Prostate gland (tissue), 2 donors: ENCODE measurements around the gene LIMCH1. TPM values are rescaled to one million over a fixed set of nuclear protein-coding genes. Genes with fewer than 3 reads are reported as not detected.

Source experiments
- DNase-seq: peaks from one replicate; pipeline ENCODE4 v3.0.0-alpha.2; 2019; ENCODE audit warnings: low spot score
- H3K27ac ChIP-seq, 2 donors: fragments of 200-600 bp; sonication (generic); 2 replicates each; pipeline ENCODE4 v1.5.1; 2017 to 2019
- H3K27me3 ChIP-seq: fragments of 200-600 bp; sonication (generic); replicated peaks from 2 replicates; pipeline ENCODE4 v1.5.1; 2019; ENCODE audit not compliant: insufficient read depth
- H3K36me3 ChIP-seq, 2 donors: fragments of 200-600 bp; sonication (generic); 1 replicate in 1 of 2; 2 replicates in 1 of 2; pipeline versions ENCODE4 v1.5.1 to v1.8.1; 2017 to 2019
- H3K4me1 ChIP-seq: fragments of 200-600 bp; sonication (generic); replicated peaks from 2 replicates; pipeline ENCODE4 v1.5.1; 2019
- H3K4me3 ChIP-seq, 2 donors: fragments of 200-600 bp; sonication (generic); 2 replicates each; pipeline ENCODE4 v1.5.1; 2017 to 2019
- H3K9me3 ChIP-seq: fragments of 200-600 bp; sonication (generic); 2 replicates; pipeline ENCODE4 v1.5.1; 2017
- POLR2A ChIP-seq: fragments of 450-650 bp; IDR thresholded peaks from one replicate; pipeline ENCODE4 v1.6.1; 2016; ENCODE audit warnings: antibody characterized with exemption, mild to moderate bottlenecking
- POLR2AphosphoS5 ChIP-seq: sonication (generic); formaldehyde crosslinking; IDR thresholded peaks from one replicate; pipeline ENCODE4 v1.6.1; 2017; ENCODE audit warnings: antibody characterized with exemption
- whole genome bisulfite sequencing: methylation state at CpG from one replicate; pipeline ENCODE4 v1.1.5; 2018; 5-methylcytosine and 5-hydroxymethylcytosine counted together
- intact Hi-C: fragments of 100-400 bp; cut with DNase I; formaldehyde crosslinking; loops from one replicate; pipeline ENCODE4 v1.14.2; 2022
- total RNA-seq, 2 donors: library from RNA; depleted of rRNA; stranded (reverse); fragments of >200 nt; gene quantifications; one replicate each; pipeline ENCODE4 v1.1.0, GENCODE V29; 2016
- TF ChIP-seq, protein P1 (sequence below), 4 experiments: fragments of 200-600 bp in 2 of 4; fragments of 450-650 bp in 2 of 4; sonication (generic) in 2 of 4; IDR thresholded peaks; 1 replicate in 3 of 4; 2 replicates in 1 of 4; pipeline ENCODE4 v1.5.1; 2016 to 2019; ENCODE audit warnings: antibody characterized with exemption in 4 of 4, mild to moderate bottlenecking in 2 of 4, moderate library complexity in 2 of 4

LIMCH1 gene
- total RNA-seq, 2 donors from 2014 or later: 62.8 to 102 TPM

DNA sequence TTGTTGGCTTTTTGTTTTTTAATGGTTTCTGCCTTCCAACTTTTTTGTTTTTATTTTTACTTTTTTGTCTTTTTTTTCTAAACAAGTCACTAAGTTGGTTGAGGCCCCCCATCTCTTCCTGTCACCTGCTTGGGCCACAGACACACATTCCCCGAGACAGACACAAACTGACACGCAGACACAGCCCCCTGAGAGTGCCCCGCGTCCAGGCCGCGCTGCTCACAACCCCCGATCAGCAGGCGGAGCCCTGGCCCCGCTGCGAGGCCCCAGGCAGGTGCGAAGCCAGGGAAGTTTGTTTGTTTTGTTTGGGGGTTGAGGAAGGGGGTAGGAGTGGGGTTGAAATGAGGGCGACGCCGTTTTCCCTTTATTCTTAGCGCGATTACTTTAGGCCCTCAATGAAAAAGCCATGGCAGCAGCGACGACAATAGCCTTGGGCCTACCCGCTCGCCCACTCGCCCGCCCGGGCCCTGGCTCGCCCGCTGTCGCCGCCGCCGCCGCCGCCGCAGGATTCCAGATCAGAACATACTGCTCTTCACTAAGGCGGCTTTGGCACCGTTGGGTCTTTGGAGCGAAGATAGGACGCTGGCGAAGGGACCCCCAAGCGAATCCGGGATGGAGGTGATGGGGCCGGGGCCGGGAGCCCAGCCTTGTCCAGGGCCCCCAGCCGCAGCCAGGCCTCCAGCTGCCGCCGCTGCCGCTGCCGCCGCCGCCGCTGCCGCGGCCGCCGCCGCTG, 207.5 kb downstream of the LIMCH1 start:
- H3K4me1 ChIP-seq: no peaks in the 10 kb centered on the region
- intact Hi-C loops: no loop called here
- H3K4me3 ChIP-seq: no peak overlapping the region
- H3K27me3 ChIP-seq: peaks cover 44% of the 10 kb centered on the region
- no peak for TF ChIP-seq POLR2AphosphoS5
- TF ChIP-seq, protein P1, sequence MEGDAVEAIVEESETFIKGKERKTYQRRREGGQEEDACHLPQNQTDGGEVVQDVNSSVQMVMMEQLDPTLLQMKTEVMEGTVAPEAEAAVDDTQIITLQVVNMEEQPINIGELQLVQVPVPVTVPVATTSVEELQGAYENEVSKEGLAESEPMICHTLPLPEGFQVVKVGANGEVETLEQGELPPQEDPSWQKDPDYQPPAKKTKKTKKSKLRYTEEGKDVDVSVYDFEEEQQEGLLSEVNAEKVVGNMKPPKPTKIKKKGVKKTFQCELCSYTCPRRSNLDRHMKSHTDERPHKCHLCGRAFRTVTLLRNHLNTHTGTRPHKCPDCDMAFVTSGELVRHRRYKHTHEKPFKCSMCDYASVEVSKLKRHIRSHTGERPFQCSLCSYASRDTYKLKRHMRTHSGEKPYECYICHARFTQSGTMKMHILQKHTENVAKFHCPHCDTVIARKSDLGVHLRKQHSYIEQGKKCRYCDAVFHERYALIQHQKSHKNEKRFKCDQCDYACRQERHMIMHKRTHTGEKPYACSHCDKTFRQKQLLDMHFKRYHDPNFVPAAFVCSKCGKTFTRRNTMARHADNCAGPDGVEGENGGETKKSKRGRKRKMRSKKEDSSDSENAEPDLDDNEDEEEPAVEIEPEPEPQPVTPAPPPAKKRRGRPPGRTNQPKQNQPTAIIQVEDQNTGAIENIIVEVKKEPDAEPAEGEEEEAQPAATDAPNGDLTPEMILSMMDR (IDR thresholded peaks at IDR 0.05): no peak
- WGBS: 6% methylated on average over 38 of the region's 54 CpGs
- H3K9me3 ChIP-seq: no peaks in the 10 kb centered on the region
- no peak overlapping the region for H3K27ac ChIP-seq
- no peaks in the 10 kb centered on the region for H3K36me3 ChIP-seq
- DNase-seq: no peak

DNA sequence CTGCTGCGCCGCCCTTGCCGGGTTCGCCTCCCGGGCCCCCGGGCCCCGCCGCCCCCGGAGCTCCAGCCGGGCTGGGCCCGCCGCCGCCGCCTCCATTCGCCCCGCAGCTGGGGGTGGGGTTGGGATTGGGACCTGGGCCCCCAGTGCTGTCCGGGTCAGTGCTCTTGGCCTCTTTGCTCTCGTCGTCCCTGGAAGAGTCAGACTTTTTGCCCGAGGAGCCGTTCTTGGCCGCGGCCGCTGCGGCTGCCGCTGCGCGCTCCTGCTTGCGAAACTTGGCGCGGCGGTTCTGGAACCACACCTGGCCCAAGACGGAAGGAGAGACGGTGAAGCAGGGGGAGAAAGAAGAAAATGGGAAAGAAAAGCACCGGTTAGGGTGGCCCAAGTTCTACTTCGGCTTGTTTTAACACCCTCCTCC, 208.1 kb downstream of the LIMCH1 start:
- no peaks in the 10 kb centered on the region for H3K4me1 ChIP-seq
- no peak for DNase-seq
- intact Hi-C loops: no loop called here
- no peak overlapping the region for H3K4me3 ChIP-seq
- no peaks in the 10 kb centered on the region for H3K9me3 ChIP-seq
- no peak overlapping the region for H3K27ac ChIP-seq
- H3K36me3 ChIP-seq: no peaks in the 10 kb centered on the region
- TF ChIP-seq POLR2A: no peak
- TF ChIP-seq, protein P1 (IDR thresholded peaks at IDR 0.05): no peak
- TF ChIP-seq POLR2AphosphoS5: no peak
- WGBS: 6% methylated on average over 33 of the region's 36 CpGs
- H3K27me3 ChIP-seq: peaks cover 47% of the 10 kb centered on the region

DNA sequence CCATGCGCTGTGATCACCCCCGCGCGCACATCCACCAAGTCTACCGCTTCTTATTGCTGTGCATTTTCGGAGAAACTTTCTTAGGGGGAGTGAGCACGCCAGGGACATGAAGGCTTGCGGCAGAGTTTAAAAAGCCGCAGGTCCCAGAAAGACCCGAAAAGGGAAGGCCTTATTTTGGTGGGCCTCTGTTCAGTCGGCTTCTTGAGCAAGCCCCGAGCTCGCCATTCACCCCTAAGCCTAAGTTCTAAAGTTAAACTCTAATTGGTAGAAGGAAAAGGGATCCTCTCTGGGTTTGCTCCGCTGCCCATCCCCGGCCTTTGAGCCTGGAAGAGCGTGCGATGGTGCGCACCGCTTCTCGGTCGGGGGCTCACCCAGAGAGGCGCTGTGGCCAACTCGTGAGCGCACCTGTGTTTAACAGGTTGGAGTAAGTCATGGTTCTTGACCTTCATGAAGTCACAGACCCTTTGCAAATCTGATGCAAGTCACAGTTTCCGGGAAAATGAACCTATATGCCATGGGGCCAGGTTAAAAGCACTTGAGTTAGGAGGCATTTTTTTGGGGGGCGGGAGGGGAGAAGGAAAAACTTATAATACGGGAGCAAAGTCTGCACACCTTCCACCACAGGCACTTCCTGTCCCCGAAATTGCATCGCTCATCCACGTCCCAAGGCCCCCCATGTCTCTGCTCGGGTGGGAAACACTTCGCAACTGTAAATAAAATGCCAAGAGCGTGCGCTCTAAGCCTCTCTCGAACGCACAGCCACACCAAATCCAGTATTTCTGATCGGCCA, 208.7 kb downstream of the LIMCH1 start:
- Histone ChIP-seq H3K4me3 (no peak overlapping the region), H3K9me3 (no peaks in the 10 kb centered on the region), H3K4me1 (no peaks in the 10 kb centered on the region), H3K27ac (no peak overlapping the region), H3K27me3 (peaks cover 53% of the 10 kb centered on the region), H3K36me3 (no peaks in the 10 kb centered on the region)
- intact Hi-C loops: no loop called here
- WGBS: 12% methylated on average over 37 of the region's 37 CpGs
- no peak for DNase-seq
- TF ChIP-seq, protein P1 (IDR thresholded peaks at IDR 0.05): no peak
- TF ChIP-seq POLR2A (no peak), POLR2AphosphoS5 (no peak)

DNA sequence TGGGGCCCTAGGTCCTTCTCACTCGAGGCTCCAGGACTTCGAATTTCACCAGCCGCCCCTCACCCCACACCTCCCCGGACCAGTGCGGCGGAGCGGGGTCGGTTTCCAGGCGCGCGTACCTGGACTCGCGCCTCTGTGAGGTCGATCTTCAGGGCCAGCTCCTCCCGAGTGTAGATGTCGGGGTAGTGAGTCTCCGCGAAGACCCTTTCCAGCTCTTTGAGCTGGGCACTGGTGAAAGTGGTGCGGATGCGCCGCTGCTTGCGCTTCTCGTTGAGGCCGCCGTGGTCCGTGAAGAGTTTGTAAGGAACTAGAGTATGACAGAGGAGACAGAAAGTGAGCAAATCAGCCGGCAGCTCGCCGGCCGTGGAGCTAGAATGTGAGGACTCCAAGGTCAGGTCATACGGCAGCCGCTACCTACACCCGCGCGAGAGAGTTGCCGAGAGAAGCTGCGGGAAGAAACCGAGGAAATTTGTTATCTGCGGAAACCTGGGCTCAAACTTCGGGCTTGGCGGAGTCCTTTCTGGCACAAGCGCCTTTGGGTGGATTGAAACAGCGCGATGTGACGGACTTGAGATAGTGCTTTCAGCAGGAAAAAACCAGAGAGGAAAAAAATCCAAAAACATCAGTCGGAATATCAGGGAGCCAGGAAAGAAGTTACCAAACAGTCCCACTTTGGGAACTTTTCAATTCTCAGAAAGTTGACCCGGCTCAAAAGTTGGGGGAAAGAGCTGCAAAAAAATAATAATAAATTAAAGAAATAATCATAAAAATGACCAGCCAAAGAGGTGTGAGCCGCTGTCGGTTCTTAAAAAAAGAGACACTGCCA, 209.5 kb downstream of the LIMCH1 start:
- TF ChIP-seq POLR2A (no peak), POLR2AphosphoS5 (no peak)
- TF ChIP-seq, protein P1 (IDR thresholded peaks at IDR 0.05): no peak
- DNase-seq: no peak
- H3K27me3 ChIP-seq: peaks cover 53% of the 10 kb centered on the region
- no peaks in the 10 kb centered on the region for H3K4me1 ChIP-seq
- intact Hi-C loops: no loop called here
- no peak overlapping the region for H3K4me3 ChIP-seq
- H3K36me3 ChIP-seq: no peaks in the 10 kb centered on the region
- H3K27ac ChIP-seq: no peak overlapping the region
- WGBS: 6% methylated on average over 49 of the region's 49 CpGs
- H3K9me3 ChIP-seq: no peaks in the 10 kb centered on the region
